GM21825 (cell line): ENCODE measurements around the gene NPFF.

Experiments used
- ATAC-seq: cut with Tn5 transposase; IDR thresholded peaks from one replicate; pipeline ENCODE4 v1.9.1; 2021; ENCODE audit warnings: mild to moderate bottlenecking, moderate library complexity; ENCODE audit not compliant: unreplicated experiment

NPFF gene

GRCh38 chr12:53478865-53479264, 28.4 kb downstream of the NPFF start:
- ATAC-seq = no peak

GRCh38 chr12:53476769-53477209, 30.5 kb downstream of the NPFF start:
- ATAC-seq = no peak

GRCh38 chr12:53474819-53475218, 32.5 kb downstream of the NPFF start:
- ATAC-seq = no peak

GRCh38 chr12:53474077-53474476, 33.2 kb downstream of the NPFF start:
- no peak for ATAC-seq

- ATAC-seq = no peak
These were observed 35.2 kb downstream of the NPFF start for GRCh38 chr12:53472056-53472582.

GRCh38 chr12:53468282-53468681, 39.0 kb downstream of the NPFF start:
- ATAC-seq = no peak

GRCh38 chr12:53467880-53468279, 39.4 kb downstream of the NPFF start:
- no peak for ATAC-seq

GRCh38 chr12:53467082-53467481, 40.2 kb downstream of the NPFF start:
- ATAC-seq = no peak

GRCh38 chr12:53466640-53467039, 40.6 kb downstream of the NPFF start:
- ATAC-seq = no peak

GRCh38 chr12:53465679-53466078, 41.6 kb downstream of the NPFF start:
- ATAC-seq = no peak

GRCh38 chr12:53464685-53465418, 42.4 kb downstream of the NPFF start:
- ATAC-seq = no peak

GRCh38 chr12:53463802-53464560, 43.3 kb downstream of the NPFF start:
- ATAC-seq = no peak

GRCh38 chr12:53462935-53463334, 44.3 kb downstream of the NPFF start:
- no peak for ATAC-seq

GRCh38 chr12:53461591-53461990, 45.7 kb downstream of the NPFF start:
- no peak for ATAC-seq

GRCh38 chr12:53461059-53461458, 46.2 kb downstream of the NPFF start:
- ATAC-seq = no peak

GRCh38 chr12:53459097-53459496, 48.2 kb downstream of the NPFF start:
- ATAC-seq = no peak
